Thyroid gland (tissue), 4 donors: ENCODE measurements around the gene NCAPD3.

Experiments
- POLR2A ChIP-seq, 2 donors: fragments of 450-650 bp; IDR thresholded peaks; one replicate each; pipeline ENCODE4 v1.6.1; 2017; ENCODE audit warnings: antibody characterized with exemption in 2 of 2, mild to moderate bottlenecking in 2 of 2, moderate library complexity in 1 of 2
- TF ChIP-seq, protein P1 (sequence below), 6 experiments: fragments of 200-600 bp in 3 of 6; fragments of 450-650 bp in 3 of 6; sonication (generic) in 3 of 6; IDR thresholded peaks; one replicate each; pipeline ENCODE4 v1.5.1; 2016 to 2019; ENCODE audit warnings: antibody characterized with exemption in 6 of 6, mild to moderate bottlenecking in 2 of 6, inconsistent platforms in 1 of 6, moderate library complexity in 1 of 6

DNA sequence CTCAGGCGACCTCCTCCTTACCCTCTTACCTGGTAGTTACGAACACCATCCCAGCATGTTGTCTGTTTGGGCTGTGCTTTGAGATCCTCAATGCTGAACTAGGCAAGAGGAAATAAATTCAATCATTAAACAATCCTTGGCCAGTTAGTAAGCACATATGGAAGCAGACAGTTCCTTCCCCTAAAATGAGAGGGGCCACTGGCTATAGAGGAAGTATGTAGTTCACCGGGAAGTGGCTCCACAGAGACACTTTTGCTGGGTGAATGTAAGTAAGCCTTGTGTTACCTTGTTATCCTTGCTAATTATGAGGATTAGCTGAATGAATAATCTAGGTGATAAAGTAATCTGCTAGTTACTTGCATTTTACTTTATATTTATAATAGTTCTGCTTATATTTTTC, 26.5 kb upstream of the NCAPD3 start:
- TF ChIP-seq, protein P1, sequence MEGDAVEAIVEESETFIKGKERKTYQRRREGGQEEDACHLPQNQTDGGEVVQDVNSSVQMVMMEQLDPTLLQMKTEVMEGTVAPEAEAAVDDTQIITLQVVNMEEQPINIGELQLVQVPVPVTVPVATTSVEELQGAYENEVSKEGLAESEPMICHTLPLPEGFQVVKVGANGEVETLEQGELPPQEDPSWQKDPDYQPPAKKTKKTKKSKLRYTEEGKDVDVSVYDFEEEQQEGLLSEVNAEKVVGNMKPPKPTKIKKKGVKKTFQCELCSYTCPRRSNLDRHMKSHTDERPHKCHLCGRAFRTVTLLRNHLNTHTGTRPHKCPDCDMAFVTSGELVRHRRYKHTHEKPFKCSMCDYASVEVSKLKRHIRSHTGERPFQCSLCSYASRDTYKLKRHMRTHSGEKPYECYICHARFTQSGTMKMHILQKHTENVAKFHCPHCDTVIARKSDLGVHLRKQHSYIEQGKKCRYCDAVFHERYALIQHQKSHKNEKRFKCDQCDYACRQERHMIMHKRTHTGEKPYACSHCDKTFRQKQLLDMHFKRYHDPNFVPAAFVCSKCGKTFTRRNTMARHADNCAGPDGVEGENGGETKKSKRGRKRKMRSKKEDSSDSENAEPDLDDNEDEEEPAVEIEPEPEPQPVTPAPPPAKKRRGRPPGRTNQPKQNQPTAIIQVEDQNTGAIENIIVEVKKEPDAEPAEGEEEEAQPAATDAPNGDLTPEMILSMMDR (IDR thresholded peaks at IDR 0.05), result no peak
- TF ChIP-seq POLR2A (IDR thresholded peaks at IDR 0.05), result no peak
